IMR-90 (cell line): ENCODE data around the gene TRPM8. TPM values are rescaled to one million over a fixed set of nuclear protein-coding genes. Genes with fewer than 3 reads are reported as not detected.

Experiments
- ATAC-seq: fragments of 200-7000 bp; cut with Tn5 transposase; 2 replicates; pipeline ENCODE4 v1.9.1; 2020; ENCODE audit warnings: low read depth, mild to moderate bottlenecking, moderate library complexity
- BruUV-seq: library from RNA; stranded (reverse); fragments of 400-500 nt; replicated peaks from 2 replicates; lab custom pipeline; 2021; lab: Mats Ljungman, UMichigan
- CTCF ChIA-PET: fragments of 300-600 bp; formaldehyde crosslinking; extraction: SDS; loops from one replicate; lab custom pipeline; 2021; ENCODE audit warnings: antibody characterized with exemption; lab: Yijun Ruan, JAX
- POLR2A ChIA-PET: fragments of 300-600 bp; sonication (Branson Sonifier 250); formaldehyde crosslinking; loops from one replicate; lab custom pipeline; 2022; ENCODE audit warnings: antibody characterized with exemption; ENCODE audit not compliant: unreplicated experiment; lab: Charles Lee
- DNase-seq: peaks from one replicate; pipeline ENCODE4 v3.0.0; 2013
- H2AFZ ChIP-seq: replicated peaks from 2 replicates; pipeline ENCODE3; 2013; ENCODE audit warnings: low read length, mild to moderate bottlenecking; ENCODE audit not compliant: poor library complexity
- H2AK5ac ChIP-seq: 2 replicates; pipeline ENCODE4 v1.6.1; 2013; ENCODE audit warnings: low read depth, low read length, inconsistent platforms
- H2AK9ac ChIP-seq: replicated peaks from 2 replicates; pipeline ENCODE3; 2013; ENCODE audit warnings: mild to moderate bottlenecking, low read depth, low read length, moderate library complexity; ENCODE audit not compliant: poor library complexity
- H2BK120ac ChIP-seq: 2 replicates; pipeline ENCODE4 v1.6.1; 2013; ENCODE audit warnings: low read depth, low read length, inconsistent platforms
- H2BK15ac ChIP-seq: 3 replicates; pipeline ENCODE4 v1.6.1; 2013; ENCODE audit warnings: low read depth, low read length, inconsistent platforms
- H2BK20ac ChIP-seq: 2 replicates; pipeline ENCODE4 v1.6.1; 2013; ENCODE audit warnings: low read depth, mild to moderate bottlenecking, inconsistent platforms, low read length, moderate library complexity
- H2BK5ac ChIP-seq: 2 replicates; pipeline ENCODE4 v1.6.1; 2013; ENCODE audit warnings: mild to moderate bottlenecking, low read depth, low read length, inconsistent platforms; ENCODE audit not compliant: poor library complexity, severe bottlenecking
- H3K14ac ChIP-seq: replicated peaks from 2 replicates; pipeline ENCODE4 v1.6.1; 2013; ENCODE audit warnings: low read depth, low read length, inconsistent platforms
- H3K18ac ChIP-seq: 2 replicates; pipeline ENCODE4 v1.6.1; 2013; ENCODE audit warnings: low read depth, low read length, control low read depth
- H3K23ac ChIP-seq: 2 replicates; pipeline ENCODE4 v1.6.1; 2013; ENCODE audit warnings: low read depth, low read length, inconsistent platforms
- H3K27ac ChIP-seq: 2 replicates; pipeline ENCODE4 v1.5.1; 2013; ENCODE audit warnings: mild to moderate bottlenecking, control low read depth, low read length; ENCODE audit not compliant: insufficient read depth
- H3K27me3 ChIP-seq: 2 replicates; pipeline ENCODE4 v1.6.1; 2013; ENCODE audit warnings: low read length; ENCODE audit not compliant: control insufficient read depth, insufficient read depth
- H3K36me3 ChIP-seq: 2 replicates; pipeline ENCODE4 v1.6.1; 2013; ENCODE audit warnings: low read length, mixed read lengths; ENCODE audit not compliant: control insufficient read depth, insufficient read depth
- H3K4ac ChIP-seq: 2 replicates; pipeline ENCODE4 v1.6.1; 2013; ENCODE audit warnings: low read depth, low read length, inconsistent platforms
- H3K4me1 ChIP-seq: 2 replicates; pipeline ENCODE4 v1.6.1; 2013; ENCODE audit warnings: low read length, mixed read lengths; ENCODE audit not compliant: control insufficient read depth, insufficient read depth
- H3K4me2 ChIP-seq: 2 replicates; pipeline ENCODE4 v1.6.1; 2013; ENCODE audit warnings: low read depth, mild to moderate bottlenecking, control low read depth, low read length, moderate library complexity
- H3K4me3 ChIP-seq: 2 replicates; pipeline ENCODE4 v1.5.1; 2013; ENCODE audit warnings: low read depth, mild to moderate bottlenecking, control low read depth, low read length, moderate library complexity; ENCODE audit not compliant: insufficient read depth
- H3K56ac ChIP-seq: 2 replicates; pipeline ENCODE4 v1.6.1; 2013; ENCODE audit warnings: low read length, inconsistent platforms; ENCODE audit not compliant: insufficient read depth; ENCODE audit errors: extremely low read depth
- H3K79me1 ChIP-seq, 2 experiments: 2 replicates each; pipeline ENCODE4 v1.6.1; 2013; ENCODE audit warnings: low read length in 2 of 2, inconsistent platforms in 1 of 2, low read depth in 1 of 2
- H3K9ac ChIP-seq: 2 replicates; pipeline ENCODE4 v1.6.1; 2013; ENCODE audit warnings: low read depth, low read length, control low read depth
- H3K9me1 ChIP-seq: 2 replicates; pipeline ENCODE4 v1.6.1; 2013; ENCODE audit warnings: low read length, inconsistent platforms; ENCODE audit not compliant: insufficient read depth
- H3K9me3 ChIP-seq: 2 replicates; pipeline ENCODE4 v1.6.1; 2013; ENCODE audit warnings: low read length; ENCODE audit not compliant: control insufficient read depth, insufficient read depth
- H4K20me1 ChIP-seq: 2 replicates; pipeline ENCODE4 v1.6.1; 2013; ENCODE audit warnings: low read length, inconsistent platforms; ENCODE audit not compliant: insufficient read depth
- H4K5ac ChIP-seq: 2 replicates; pipeline ENCODE4 v1.6.1; 2013; ENCODE audit warnings: mild to moderate bottlenecking, low read depth, low read length, control low read depth
- H4K8ac ChIP-seq, 2 experiments: 2 replicates each; pipeline ENCODE4 v1.6.1; 2013; ENCODE audit warnings: low read depth in 2 of 2, low read length in 2 of 2, control low read depth in 1 of 2, inconsistent platforms in 1 of 2
- H4K91ac ChIP-seq: 2 replicates; pipeline ENCODE4 v1.6.1; 2013; ENCODE audit warnings: low read depth, low read length, inconsistent platforms; ENCODE audit not compliant: insufficient read depth
- CTCF ChIP-seq: conservative IDR thresholded peaks from 2 replicates; pipeline ENCODE4 v1.5.1; 2012; ENCODE audit warnings: mild to moderate bottlenecking, low read depth, low read length, improper control_type of control experiment
- MAFK ChIP-seq: IDR thresholded peaks from 2 replicates; pipeline ENCODE4 v1.6.1; 2012; ENCODE audit warnings: low read depth, low read length, improper control_type of control experiment
- RAD21 ChIP-seq: IDR thresholded peaks from 2 replicates; pipeline ENCODE4 v1.6.1; 2012; ENCODE audit warnings: low read length, improper control_type of control experiment
- WGBS, 2 experiments: methylation state at CpG; one replicate each; pipeline versions ENCODE4 v1.1.5 to v1.1.7; 2013; ENCODE audit warnings: missing lambda C conversion rate in 2 of 2; ENCODE audit not compliant: insufficient read length in 1 of 2; ENCODE audit errors: extremely low coverage in 2 of 2; 5-methylcytosine and 5-hydroxymethylcytosine counted together
- dilution Hi-C: fragments of 300-500 bp; cut with HindIII; formaldehyde crosslinking; loops from one replicate; pipeline ENCODE4 v1.14.3; 2018; ENCODE audit warnings: low sequenced_read_pairs; ENCODE audit not compliant: unreplicated experiment
- in situ Hi-C: fragments of 300-500 bp; cut with MboI; formaldehyde crosslinking; loops from 3 replicates; pipeline ENCODE4 v1.14.3; 2019; ENCODE audit warnings: low sequenced_read_pairs, inconsistent platforms, mixed read lengths
- intact Hi-C: fragments of 100-400 bp; cut with micrococcal nuclease; formaldehyde crosslinking; loops from 2 replicates; pipeline ENCODE4 v1.10.0; 2022
- polyA plus RNA-seq, 3 experiments: library from polyadenylated mRNA; depleted of rRNA; stranded (reverse); fragments of >200 nt; gene quantifications; 2 replicates each; pipeline ENCODE4 v1.2.3, GENCODE V29; 2012; ENCODE audit warnings: low replicate concordance in 1 of 3
- total RNA-seq: library from RNA; depleted of rRNA; stranded (reverse); fragments of >200 nt; gene quantifications from 2 replicates; pipeline ENCODE4 v1.2.3, GENCODE V29; 2012

TRPM8 gene
- total and polyA plus RNA-seq, 2 of the 4 experiments (the other 2 are of a cell fraction): not detected

- BruUV-seq: no TSS peak
- Histone ChIP-seq H4K20me1 (no peaks in the 10 kb centered on the region), H3K36me3 (no peaks in the 10 kb centered on the region), H4K91ac (no peak overlapping the region), H3K14ac (0 out of 2 replicates have a peak overlapping the region, but pooled peaks have one; percentile 11), H2BK20ac (no peak overlapping the region), H3K4ac (no peak overlapping the region; the same call in 1 of the 2 replicates), H3K9me3 (no peaks in the 10 kb centered on the region), H2BK5ac (no peak overlapping the region), H3K9me1 (peaks cover 9% of the 10 kb centered on the region), H4K5ac (no peak overlapping the region), H2AK5ac (peak overlapping the region; percentile 0; the same call in 1 of the 2 replicates), H2BK15ac (peak overlapping the region; percentile 29; the same call in 1 of the 3 replicates), H2AFZ (no peak overlapping the region), H3K23ac (no peak overlapping the region), H3K79me1 (no peaks in the 10 kb centered on the region), H3K18ac (no peak overlapping the region), H3K4me2 (no peak overlapping the region), H4K8ac (no peak overlapping the region; a peak in 1 of 4 replicates), H2BK120ac (peak overlapping the region; percentile 24; the same call in 1 of the 2 replicates), H3K27me3 (no peaks in the 10 kb centered on the region), H3K9ac (no peak overlapping the region), H3K27ac (no peak overlapping the region), H3K56ac (no peak overlapping the region), H2AK9ac (no peak overlapping the region), H3K4me3 (no peak overlapping the region), H3K4me1 (peaks cover 15% of the 10 kb centered on the region)
- TF ChIP-seq CTCF: no peak
- no peak for TF ChIP-seq RAD21
- no peak for TF ChIP-seq MAFK
- POLR2A ChIA-PET: no interaction called here
- intact Hi-C loops: loop anchor here (5.0 to 10.0 kb wide), 2 partner anchors 275 to 1138 kb away; no protein-coding TSS in a partner anchor
- ATAC-seq (no peak), DNase-seq (peak; percentile 27)
- in situ Hi-C loops: loop anchor here (5.0 to 10.0 kb wide), 2 partner anchors 563 to 1135 kb away; no protein-coding TSS in a partner anchor
- dilution Hi-C loops: no loop called here
- CTCF ChIA-PET: no interaction called here
- WGBS, 2 experiments: no CpG with 5 or more reads among the region's 4 CpGs
Observed at GRCh38 chr2:233979748-233980147, 62.6 kb downstream of the TRPM8 start.
